Gastrocnemius medialis (tissue), 4 donors: ENCODE measurements around the gene MVB12A.

Experiments
- POLR2A ChIP-seq, 2 donors: fragments of 450-650 bp; IDR thresholded peaks; one replicate each; pipeline ENCODE4 v1.6.1; 2017; ENCODE audit warnings: antibody characterized with exemption in 2 of 2, mild to moderate bottlenecking in 2 of 2, moderate library complexity in 2 of 2
- TF ChIP-seq, protein P1 (sequence below), 5 experiments: fragments of 450-650 bp in 3 of 5; fragments of 200-600 bp in 2 of 5; sonication (generic) in 2 of 5; IDR thresholded peaks in 4 of 5; conservative IDR thresholded peaks in 1 of 5; 1 replicate in 4 of 5; 2 replicates in 1 of 5; pipeline ENCODE4 v1.5.1; 2016 to 2019; ENCODE audit warnings: antibody characterized with exemption in 5 of 5, mild to moderate bottlenecking in 3 of 5, moderate library complexity in 3 of 5

GRCh38 chr19:17393002-17393401, 26.8 kb upstream of the MVB12A start:
- TF ChIP-seq, protein P1, sequence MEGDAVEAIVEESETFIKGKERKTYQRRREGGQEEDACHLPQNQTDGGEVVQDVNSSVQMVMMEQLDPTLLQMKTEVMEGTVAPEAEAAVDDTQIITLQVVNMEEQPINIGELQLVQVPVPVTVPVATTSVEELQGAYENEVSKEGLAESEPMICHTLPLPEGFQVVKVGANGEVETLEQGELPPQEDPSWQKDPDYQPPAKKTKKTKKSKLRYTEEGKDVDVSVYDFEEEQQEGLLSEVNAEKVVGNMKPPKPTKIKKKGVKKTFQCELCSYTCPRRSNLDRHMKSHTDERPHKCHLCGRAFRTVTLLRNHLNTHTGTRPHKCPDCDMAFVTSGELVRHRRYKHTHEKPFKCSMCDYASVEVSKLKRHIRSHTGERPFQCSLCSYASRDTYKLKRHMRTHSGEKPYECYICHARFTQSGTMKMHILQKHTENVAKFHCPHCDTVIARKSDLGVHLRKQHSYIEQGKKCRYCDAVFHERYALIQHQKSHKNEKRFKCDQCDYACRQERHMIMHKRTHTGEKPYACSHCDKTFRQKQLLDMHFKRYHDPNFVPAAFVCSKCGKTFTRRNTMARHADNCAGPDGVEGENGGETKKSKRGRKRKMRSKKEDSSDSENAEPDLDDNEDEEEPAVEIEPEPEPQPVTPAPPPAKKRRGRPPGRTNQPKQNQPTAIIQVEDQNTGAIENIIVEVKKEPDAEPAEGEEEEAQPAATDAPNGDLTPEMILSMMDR (IDR thresholded peaks at IDR 0.05 in 4 of 5, conservative IDR thresholded peaks at IDR 0.05 in 1 of 5), result no peak
- no peak for TF ChIP-seq POLR2A (IDR thresholded peaks at IDR 0.05)
